ENCODE measurements around the gene SLC12A7. TPM values are rescaled to one million over a fixed set of nuclear protein-coding genes. Genes with fewer than 3 reads are reported as not detected.
"Not testable (repeated sequence)": the region's sequence is repeated elsewhere in the genome, so short reads cannot be mapped to it uniquely, and the experiment has no call there.

SLC12A7 gene
- total and polyA plus RNA-seq, 4 experiments from 2014 or later: 11.7 to 32.9 (median 26.5) TPM

GRCh38 chr5:1001406-1002270 lies 110.2 kb downstream of the SLC12A7 start:
- ChIA-PET CTCF (ENCODE audit: partially characterized antibody) (interaction anchor here (0.8 kb wide), 1 partner anchor 139 kb away, joined by 3 read pairs; no protein-coding TSS in a partner anchor), POLR2A (ENCODE audit: partially characterized antibody) (no interaction called here)
- Mint-ChIP-seq H3K9me3 (no peaks in the 10 kb centered on the region), H3K27me3 (peaks cover 3 to 20% of the 10 kb centered on the region in 2 donors), H3K4me1 (peaks cover 18 to 36% (median 27%) of the 10 kb centered on the region in 4 donors), H3K36me3 (no peaks in the 10 kb centered on the region), H3K4me3 (peak overlapping the region in 1 of 8 donors; percentile 44), H3K27ac (peak overlapping the region in 1 of 7 donors; percentile 35)
- no peak overlapping the region for H3K27ac ChIP-seq (ENCODE audit: low read depth, low read length)
- no peaks in the 10 kb centered on the region for H3K9me3 ChIP-seq (ENCODE audit: control insufficient read depth in 1 of 2, low read length in 2 of 2)
- no peak overlapping the region for H3K4me3 ChIP-seq (ENCODE audit: low read length in 2 of 2)
- no peaks in the 10 kb centered on the region for H3K36me3 ChIP-seq (ENCODE audit: insufficient read depth, low read length)
- intact Hi-C loops (cut with micrococcal nuclease): loop anchor here (10.0 kb wide), 2 partner anchors 327 to 643 kb away; no protein-coding TSS in a partner anchor
- DNase-seq: no peak
- peaks cover 29% of the 10 kb centered on the region for H3K4me1 ChIP-seq (ENCODE audit: insufficient read depth, low read length)
- peaks cover 4% of the 10 kb centered on the region for H3K27me3 ChIP-seq (ENCODE audit: insufficient read depth, low read length)

DNA sequence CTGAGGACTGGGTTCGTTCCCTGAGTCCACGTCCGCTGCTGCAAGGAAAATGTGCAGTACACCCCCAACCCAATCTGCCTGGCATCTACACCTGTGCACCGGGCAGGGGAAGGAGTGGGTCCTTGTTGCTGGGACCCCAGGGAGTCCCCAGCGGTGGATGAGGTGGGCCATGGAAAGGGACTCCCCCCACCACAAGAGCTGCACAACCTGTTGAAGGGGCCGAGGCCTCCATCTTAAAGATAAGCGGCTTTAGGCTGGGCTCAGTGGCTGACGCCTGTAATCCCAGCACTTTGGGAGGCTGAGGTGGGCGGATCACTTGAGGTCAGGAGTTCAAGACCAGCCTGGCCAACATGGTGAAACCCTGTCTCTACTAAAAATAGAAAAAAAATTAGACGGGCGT lies 111.0 kb downstream of the SLC12A7 start:
- CTCF ChIA-PET (ENCODE audit: partially characterized antibody): not testable (repeated sequence)
- intact Hi-C loops (cut with micrococcal nuclease): loop anchor here (10.0 kb wide), 2 partner anchors 326 to 644 kb away; no protein-coding TSS in a partner anchor

More for the DNA sequence above, 111.0 kb downstream of the SLC12A7 start:
- H3K36me3 Mint-ChIP-seq; POLR2A ChIA-PET (ENCODE audit: partially characterized antibody); H3K9me3 ChIP-seq (ENCODE audit: control insufficient read depth in 1 of 2, low read length in 2 of 2); H3K9me3 Mint-ChIP-seq; H3K27ac Mint-ChIP-seq; H3K36me3 ChIP-seq (ENCODE audit: insufficient read depth, low read length); H3K4me3 Mint-ChIP-seq; H3K27me3 ChIP-seq (ENCODE audit: insufficient read depth, low read length); H3K4me3 ChIP-seq (ENCODE audit: low read length in 2 of 2); H3K27ac ChIP-seq (ENCODE audit: low read depth, low read length); DNase-seq: not testable (repeated sequence)
- peaks cover 29% of the 10 kb centered on the region for H3K4me1 ChIP-seq (ENCODE audit: insufficient read depth, low read length)
- Mint-ChIP-seq H3K4me1 (peaks cover 17 to 34% (median 25%) of the 10 kb centered on the region in 4 donors), H3K27me3 (peaks cover 2 to 15% of the 10 kb centered on the region in 2 donors)

Small RNA genes lying within 50 kb of the gene (microRNA-seq; reads per million reads assigned to microRNA genes)
- not detected for gene MIR4635 (ENCODE audit: borderline microRNAs expressed, borderline number of aligned reads, borderline replicate concordance)

Other genes with a start within 250 kb of the SLC12A7 start
- 10 to 100 TPM; 81.5 to 86.8 TPM for gene BRD9, start 219.3 kb downstream of the SLC12A7 start, total RNA-seq
- gene BRD9, start 219.3 kb downstream of the SLC12A7 start, polyA plus RNA-seq: 10 to 100 TPM in 1 of 2 donors, 1 to 10 TPM in 1; 8.0 to 21.2 TPM
- gene TRIP13, start 219.2 kb downstream of the SLC12A7 start, total RNA-seq: 1 to 10 TPM in 1 of 2 experiments, under 1 TPM in 1; 0.69 to 1.0 TPM
- gene TRIP13, start 219.2 kb downstream of the SLC12A7 start, polyA plus RNA-seq: under 1 TPM in 1 of 2 donors, not detected in 1; 0.39 TPM
- gene NKD2, start 103.3 kb downstream of the SLC12A7 start, total RNA-seq: not detected
- gene NKD2, start 103.3 kb downstream of the SLC12A7 start, polyA plus RNA-seq: not detected
- gene SLC6A19, start 89.5 kb upstream of the SLC12A7 start, total RNA-seq: not detected
- not detected for gene SLC6A19, start 89.5 kb upstream of the SLC12A7 start, polyA plus RNA-seq
- not detected for gene SLC6A18, start 113.3 kb upstream of the SLC12A7 start, total RNA-seq
- not detected for gene SLC6A18, start 113.3 kb upstream of the SLC12A7 start, polyA plus RNA-seq
- not detected for gene TERT, start 183.0 kb upstream of the SLC12A7 start, total RNA-seq
- under 1 TPM; 0.12 to 0.13 TPM for gene TERT, start 183.0 kb upstream of the SLC12A7 start, polyA plus RNA-seq
- 10 to 100 TPM; 86.0 to 87.4 TPM for gene CLPTM1L, start 233.0 kb upstream of the SLC12A7 start, total RNA-seq
- gene CLPTM1L, start 233.0 kb upstream of the SLC12A7 start, polyA plus RNA-seq: 10 to 100 TPM; 34.1 to 59.2 TPM